Panc1 (cell line): Measurements from ENCODE around the gene IQCH. TPM values are rescaled to one million over a fixed set of nuclear protein-coding genes. Genes with fewer than 3 reads are reported as not detected.
A peak's percentile ranks its signal among the peaks of the same experiment; 100 is the strongest.

Experiments used
- ATAC-seq: fragments of 200-7000 bp; cut with Tn5 transposase; 2 replicates; pipeline ENCODE4 v1.9.1; 2020; ENCODE audit warnings: mild to moderate bottlenecking, moderate library complexity
- BruUV-seq: library from RNA; stranded (reverse); fragments of 400-500 nt; replicated peaks from 2 replicates; lab custom pipeline; 2021; lab: Mats Ljungman, UMichigan
- CTCF ChIA-PET: fragments of 300-600 bp; sonication (Branson Sonifier 250); formaldehyde crosslinking; loops from one replicate; lab custom pipeline; 2022; ENCODE audit warnings: antibody characterized with exemption; lab: Charles Lee
- POLR2A ChIA-PET: fragments of 300-600 bp; sonication (Branson Sonifier 250); formaldehyde crosslinking; loops from one replicate; lab custom pipeline; 2022; ENCODE audit warnings: antibody characterized with exemption; lab: Charles Lee
- DNase-seq: peaks from one replicate; pipeline ENCODE4 v3.0.0-alpha.2; 2010; ENCODE audit warnings: low read depth, low spot score
- H3K27ac ChIP-seq: 2 replicates; pipeline ENCODE4 v1.5.1; 2011; ENCODE audit warnings: mild to moderate bottlenecking, low read length, inconsistent platforms
- H3K27me3 ChIP-seq: fragments of 200-500 bp; sonication (Bioruptor generic); 2 replicates; pipeline ENCODE4 v1.6.0; 2014; ENCODE audit warnings: low read length, inconsistent platforms; ENCODE audit not compliant: control insufficient read depth, insufficient read depth
- H3K36me3 ChIP-seq: fragments of 200-500 bp; sonication (Bioruptor generic); 2 replicates; pipeline ENCODE4 v1.5.1; 2014; ENCODE audit warnings: inconsistent platforms, mild to moderate bottlenecking, low read length, moderate library complexity; ENCODE audit not compliant: control insufficient read depth, insufficient read depth
- H3K4me1 ChIP-seq: 2 replicates; pipeline ENCODE4 v1.5.1; 2011; ENCODE audit warnings: inconsistent platforms, mild to moderate bottlenecking, low read length, moderate library complexity; ENCODE audit not compliant: control insufficient read depth, insufficient read depth
- H3K4me3 ChIP-seq, 2 experiments: 2 replicates each; pipeline ENCODE4 v1.5.1; 2011 to 2012; ENCODE audit warnings: low read depth in 2 of 2, low read length in 2 of 2, mild to moderate bottlenecking in 2 of 2, inconsistent platforms in 1 of 2, moderate library complexity in 1 of 2
- H3K9me3 ChIP-seq: fragments of 200-500 bp; sonication (Bioruptor generic); 2 replicates; pipeline ENCODE4 v1.5.1; 2014; ENCODE audit warnings: low read depth, mild to moderate bottlenecking, inconsistent platforms, low read length, moderate library complexity; ENCODE audit not compliant: control insufficient read depth, insufficient read depth
- POLR2AphosphoS5 ChIP-seq: IDR thresholded peaks from 2 replicates; pipeline ENCODE4 v1.6.1; 2012; ENCODE audit warnings: mild to moderate bottlenecking, low read depth, low read length, moderate library complexity
- SIN3A ChIP-seq: IDR thresholded peaks from 2 replicates; pipeline ENCODE4 v1.6.1; 2012; ENCODE audit warnings: low read depth, mild to moderate bottlenecking, low read length, moderate library complexity, borderline replicate concordance; ENCODE audit not compliant: insufficient read depth
- TCF7L2 ChIP-seq: IDR thresholded peaks from 2 replicates; pipeline ENCODE4 v1.6.1; 2011; ENCODE audit warnings: mild to moderate bottlenecking, low read depth, low read length, inconsistent platforms
- in situ Hi-C: cut with HindIII; loops from 2 replicates; pipeline ENCODE4 v1.10.0; 2016; ENCODE audit warnings: low sequenced_read_pairs, low pct_unique_long_range_greater_than_20kb
- intact Hi-C: fragments of 100-400 bp; cut with micrococcal nuclease; formaldehyde crosslinking; loops from one replicate; pipeline ENCODE4 v1.10.0; 2022; ENCODE audit not compliant: unreplicated experiment
- total RNA-seq: library from RNA; stranded (reverse); gene quantifications from one replicate; pipeline ENCODE4 v1.2.1, GENCODE V29; 2021; ENCODE audit not compliant: unreplicated experiment
- TF ChIP-seq, protein P1 (sequence below), 2 experiments: IDR thresholded peaks; 2 replicates each; pipeline ENCODE4 v1.6.1; 2011 to 2012; ENCODE audit warnings: low read depth in 2 of 2, control low read depth in 1 of 2, low read length in 1 of 2, mild to moderate bottlenecking in 1 of 2, moderate library complexity in 1 of 2; ENCODE audit not compliant: insufficient read depth in 1 of 2
- TF ChIP-seq, protein P2 (sequence below): fragments of 450-650 bp; IDR thresholded peaks from 2 replicates; pipeline ENCODE4 v1.5.1; 2017; ENCODE audit warnings: mild to moderate bottlenecking

IQCH gene
- total RNA-seq, 1 experiment from 2014 or later: 3.9 TPM

DNA sequence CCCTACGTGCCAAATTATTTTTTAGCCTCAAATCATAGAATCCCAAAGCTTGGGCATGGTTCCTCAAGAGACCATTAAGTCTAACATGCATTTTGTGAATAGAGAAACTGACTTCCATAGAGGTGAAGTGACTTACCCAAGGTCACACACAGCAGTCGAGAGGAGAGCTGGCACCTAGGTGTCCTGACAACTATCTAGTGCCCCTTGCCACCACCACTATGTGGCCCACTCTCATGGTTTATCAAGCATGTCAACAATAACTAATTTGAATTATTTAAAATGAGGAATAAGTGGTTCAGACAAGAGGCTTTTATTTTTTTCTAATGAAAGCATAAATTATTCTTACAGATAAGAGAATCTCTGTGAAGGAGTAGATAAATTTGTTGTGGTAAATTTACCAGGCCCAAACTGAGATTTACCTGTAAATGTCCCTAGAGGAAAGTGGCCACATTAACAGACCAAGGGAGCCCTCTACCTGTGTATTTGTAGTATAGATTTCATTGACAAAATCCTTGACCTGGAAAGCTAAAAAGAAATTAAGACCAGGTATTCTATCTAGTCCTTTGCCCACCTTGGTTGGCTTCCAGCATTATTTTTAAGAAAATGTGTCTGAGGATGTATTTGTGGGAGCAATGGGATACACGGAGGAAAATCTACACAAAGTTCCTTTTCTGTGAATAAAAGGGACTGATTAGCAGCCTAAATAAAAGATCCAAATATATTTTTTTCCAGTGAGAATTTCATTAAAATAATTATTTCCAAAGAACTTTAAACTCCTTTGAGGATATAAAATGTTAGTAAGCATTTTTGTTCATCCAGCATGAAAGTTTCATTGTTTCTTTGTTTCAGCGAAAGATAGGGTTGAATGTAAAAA is 49.1 kb downstream of the IQCH start:
- no peak overlapping the region for H3K4me3 ChIP-seq
- H3K9me3 ChIP-seq: no peaks in the 10 kb centered on the region
- CTCF ChIA-PET: interaction anchor here (0.6 kb wide), 1 partner anchor 195 kb away, joined by 3 read pairs; no protein-coding TSS in a partner anchor
- H3K27me3 ChIP-seq: no peaks in the 10 kb centered on the region
- ATAC-seq (peak; percentile 93), DNase-seq (peak; percentile 10)
- H3K27ac ChIP-seq: peak overlapping the region; percentile 60; the same call in 1 of the 2 replicates
- peaks cover 15% of the 10 kb centered on the region for H3K4me1 ChIP-seq
- TF ChIP-seq, protein P1, sequence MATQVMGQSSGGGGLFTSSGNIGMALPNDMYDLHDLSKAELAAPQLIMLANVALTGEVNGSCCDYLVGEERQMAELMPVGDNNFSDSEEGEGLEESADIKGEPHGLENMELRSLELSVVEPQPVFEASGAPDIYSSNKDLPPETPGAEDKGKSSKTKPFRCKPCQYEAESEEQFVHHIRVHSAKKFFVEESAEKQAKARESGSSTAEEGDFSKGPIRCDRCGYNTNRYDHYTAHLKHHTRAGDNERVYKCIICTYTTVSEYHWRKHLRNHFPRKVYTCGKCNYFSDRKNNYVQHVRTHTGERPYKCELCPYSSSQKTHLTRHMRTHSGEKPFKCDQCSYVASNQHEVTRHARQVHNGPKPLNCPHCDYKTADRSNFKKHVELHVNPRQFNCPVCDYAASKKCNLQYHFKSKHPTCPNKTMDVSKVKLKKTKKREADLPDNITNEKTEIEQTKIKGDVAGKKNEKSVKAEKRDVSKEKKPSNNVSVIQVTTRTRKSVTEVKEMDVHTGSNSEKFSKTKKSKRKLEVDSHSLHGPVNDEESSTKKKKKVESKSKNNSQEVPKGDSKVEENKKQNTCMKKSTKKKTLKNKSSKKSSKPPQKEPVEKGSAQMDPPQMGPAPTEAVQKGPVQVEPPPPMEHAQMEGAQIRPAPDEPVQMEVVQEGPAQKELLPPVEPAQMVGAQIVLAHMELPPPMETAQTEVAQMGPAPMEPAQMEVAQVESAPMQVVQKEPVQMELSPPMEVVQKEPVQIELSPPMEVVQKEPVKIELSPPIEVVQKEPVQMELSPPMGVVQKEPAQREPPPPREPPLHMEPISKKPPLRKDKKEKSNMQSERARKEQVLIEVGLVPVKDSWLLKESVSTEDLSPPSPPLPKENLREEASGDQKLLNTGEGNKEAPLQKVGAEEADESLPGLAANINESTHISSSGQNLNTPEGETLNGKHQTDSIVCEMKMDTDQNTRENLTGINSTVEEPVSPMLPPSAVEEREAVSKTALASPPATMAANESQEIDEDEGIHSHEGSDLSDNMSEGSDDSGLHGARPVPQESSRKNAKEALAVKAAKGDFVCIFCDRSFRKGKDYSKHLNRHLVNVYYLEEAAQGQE (IDR thresholded peaks at IDR 0.05; ENCODE audit: insufficient read depth in 1 of 2, low read depth in 2 of 2, low read length in 1 of 2): no peak
- TF ChIP-seq, protein P2, sequence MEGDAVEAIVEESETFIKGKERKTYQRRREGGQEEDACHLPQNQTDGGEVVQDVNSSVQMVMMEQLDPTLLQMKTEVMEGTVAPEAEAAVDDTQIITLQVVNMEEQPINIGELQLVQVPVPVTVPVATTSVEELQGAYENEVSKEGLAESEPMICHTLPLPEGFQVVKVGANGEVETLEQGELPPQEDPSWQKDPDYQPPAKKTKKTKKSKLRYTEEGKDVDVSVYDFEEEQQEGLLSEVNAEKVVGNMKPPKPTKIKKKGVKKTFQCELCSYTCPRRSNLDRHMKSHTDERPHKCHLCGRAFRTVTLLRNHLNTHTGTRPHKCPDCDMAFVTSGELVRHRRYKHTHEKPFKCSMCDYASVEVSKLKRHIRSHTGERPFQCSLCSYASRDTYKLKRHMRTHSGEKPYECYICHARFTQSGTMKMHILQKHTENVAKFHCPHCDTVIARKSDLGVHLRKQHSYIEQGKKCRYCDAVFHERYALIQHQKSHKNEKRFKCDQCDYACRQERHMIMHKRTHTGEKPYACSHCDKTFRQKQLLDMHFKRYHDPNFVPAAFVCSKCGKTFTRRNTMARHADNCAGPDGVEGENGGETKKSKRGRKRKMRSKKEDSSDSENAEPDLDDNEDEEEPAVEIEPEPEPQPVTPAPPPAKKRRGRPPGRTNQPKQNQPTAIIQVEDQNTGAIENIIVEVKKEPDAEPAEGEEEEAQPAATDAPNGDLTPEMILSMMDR: peak; percentile 69
- POLR2A ChIA-PET: interaction anchor here (0.6 kb wide), 1 partner anchor 114 kb away, joined by 4 read pairs; no protein-coding TSS in a partner anchor
- H3K36me3 ChIP-seq: no peaks in the 10 kb centered on the region
- in situ Hi-C loops (no loop called here), intact Hi-C loops (loop anchor here (5.0 to 10.0 kb wide), 2 partner anchors 109 to 356 kb away; no protein-coding TSS in a partner anchor)
- BruUV-seq: no TSS peak

DNA sequence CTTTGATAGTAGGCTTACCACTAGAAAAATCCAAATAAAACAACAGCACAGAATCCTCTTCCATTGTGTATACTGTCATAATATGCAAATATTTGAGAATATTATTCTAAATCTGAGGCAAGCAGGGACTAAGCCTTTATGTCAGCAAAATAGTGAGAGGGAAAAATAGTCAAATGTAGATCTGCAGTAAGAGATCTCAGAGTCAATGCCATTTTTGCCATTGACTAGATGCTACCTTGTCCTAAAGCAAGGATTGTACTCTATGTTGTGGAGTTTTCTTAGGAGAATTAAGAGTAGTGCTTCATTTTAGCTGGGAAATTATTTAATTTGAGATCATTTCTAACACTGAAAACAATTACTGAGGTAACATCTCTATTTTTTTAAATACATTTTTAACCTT is 50.2 kb downstream of the IQCH start:
- ATAC-seq (no peak), DNase-seq (no peak)
- Histone ChIP-seq H3K27ac (peak overlapping the region; percentile 11; the same call in 1 of the 2 replicates), H3K4me3 (no peak overlapping the region), H3K27me3 (no peaks in the 10 kb centered on the region), H3K9me3 (no peaks in the 10 kb centered on the region), H3K36me3 (no peaks in the 10 kb centered on the region), H3K4me1 (peaks cover 15% of the 10 kb centered on the region)
- in situ Hi-C loops: no loop called here
- ChIA-PET POLR2A (interaction anchor here (0.6 kb wide), 1 partner anchor 25 kb away, joined by 4 read pairs; no protein-coding TSS in a partner anchor), CTCF (no interaction called here)
- TF ChIP-seq POLR2AphosphoS5 (no peak), SIN3A (no peak), TCF7L2 (no peak)
- TF ChIP-seq, protein P2: no peak
- TF ChIP-seq, protein P1 (IDR thresholded peaks at IDR 0.05; ENCODE audit: insufficient read depth in 1 of 2, low read depth in 2 of 2, low read length in 1 of 2): no peak
- intact Hi-C loops: loop anchor here (5.0 to 10.0 kb wide), 2 partner anchors 110 to 357 kb away; no protein-coding TSS in a partner anchor
- BruUV-seq: no TSS peak
